D721Med (cell line): Measurements from ENCODE around the gene FERMT1.
A peak's percentile ranks its signal among the peaks of the same experiment; 100 is the strongest.

ENCODE experiments used
- DNase-seq: peaks from one replicate; pipeline ENCODE4 v3.0.0; 2011; ENCODE audit warnings: low spot score; ENCODE audit not compliant: insufficient read length
- FAIRE-seq: peaks from 2 replicates; lab custom pipeline; 2011; peaks lifted over from hg19 to GRCh38; lab: Jason Lieb, UNC
- CTCF ChIP-seq: IDR thresholded peaks from 2 replicates; pipeline ENCODE4 v1.5.1; 2012; ENCODE audit warnings: mild to moderate bottlenecking, control low read depth; ENCODE audit not compliant: insufficient read depth; ENCODE audit errors: missing control alignments

Gene FERMT1

GRCh38 chr20:6157345-6157744, 34.5 kb upstream of the FERMT1 start:
- DNase-seq = no peak
- TF ChIP-seq CTCF = no peak
- FAIRE-seq = no peak

GRCh38 chr20:6152777-6153176, 29.9 kb upstream of the FERMT1 start:
- no peak for FAIRE-seq

GRCh38 chr20:6148073-6148472, 25.2 kb upstream of the FERMT1 start:
- DNase-seq = no peak
- TF ChIP-seq CTCF = no peak
- no peak for FAIRE-seq

More at GRCh38 chr20:6152777-6153176, 29.9 kb upstream of the FERMT1 start:
- no peak for TF ChIP-seq CTCF
- DNase-seq = no peak

DNA sequence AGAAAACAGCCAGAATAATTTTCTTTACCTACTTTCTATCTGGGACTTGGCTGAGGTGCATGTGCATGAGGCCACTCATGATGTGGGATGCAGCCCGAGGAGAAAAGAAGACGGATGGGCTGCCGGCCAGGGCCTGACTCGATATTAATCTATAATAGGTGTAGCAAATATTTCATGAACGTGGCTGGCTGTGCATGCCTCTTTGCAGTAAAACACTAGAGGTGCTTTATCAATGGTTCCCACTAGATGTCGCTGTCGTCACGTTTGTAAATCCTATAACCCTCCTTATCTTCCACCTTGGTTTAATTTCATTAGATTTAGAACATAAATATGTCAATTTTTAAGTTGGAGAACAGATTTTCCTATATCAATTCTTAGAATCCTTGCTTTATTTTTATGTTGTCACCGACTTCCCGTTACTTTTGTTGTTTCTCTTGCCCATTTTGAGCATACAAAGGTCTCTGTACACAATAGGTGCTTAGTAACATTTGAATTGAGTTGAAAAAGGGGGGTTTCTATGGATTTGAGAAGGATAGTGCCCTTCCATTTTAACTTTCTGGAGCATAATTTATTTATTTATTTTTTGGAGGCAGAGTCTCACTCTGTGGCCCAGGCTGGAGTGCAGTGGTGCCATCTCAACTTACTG, 19.6 kb upstream of the FERMT1 start:
- TF ChIP-seq CTCF = peak; percentile 78
- DNase-seq (peak; percentile 21), FAIRE-seq (no peak)

DNA sequence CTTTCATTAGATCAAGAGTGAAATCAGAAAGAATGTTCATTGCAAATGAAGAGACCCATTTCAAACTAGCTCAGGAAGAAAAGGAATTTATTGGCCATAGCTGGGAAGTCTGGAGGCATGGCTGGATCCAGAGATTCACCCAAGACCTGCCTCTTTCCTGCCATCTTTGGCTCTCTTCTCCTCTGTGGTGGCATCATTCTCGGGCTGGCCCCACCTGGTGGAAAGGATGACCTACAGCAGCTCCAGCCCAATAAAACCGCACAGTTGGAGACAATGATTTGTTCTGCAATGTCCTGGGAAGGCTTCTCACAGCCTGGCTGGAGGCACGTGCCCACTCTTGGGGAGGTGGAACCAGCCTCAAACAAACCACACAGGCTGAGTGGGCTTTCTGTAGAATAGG, 18.1 kb upstream of the FERMT1 start:
- FAIRE-seq (no peak), DNase-seq (no peak)
- TF ChIP-seq CTCF = no peak

DNA sequence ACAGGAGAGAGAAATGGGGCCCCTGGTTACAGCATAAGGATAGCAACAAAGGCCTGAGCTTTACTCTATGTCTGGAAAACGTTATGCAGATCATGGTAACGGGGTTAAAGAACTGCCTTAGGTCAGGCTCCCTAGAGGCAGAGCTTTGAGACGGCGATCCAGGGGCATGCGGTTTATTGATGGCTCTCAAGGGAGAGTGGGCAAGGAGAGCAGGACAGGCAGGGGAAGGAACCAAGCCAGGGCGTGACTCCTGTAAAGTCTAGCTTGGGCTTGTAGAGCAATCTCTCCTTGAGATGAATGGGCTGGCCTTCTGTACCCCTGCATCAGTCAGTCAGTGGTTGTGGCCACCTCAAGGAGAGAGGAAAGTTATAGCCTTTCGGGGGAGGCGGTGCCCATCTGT, 12.5 kb upstream of the FERMT1 start:
- no peak for FAIRE-seq
- TF ChIP-seq CTCF = no peak
- DNase-seq = no peak

- DNase-seq (no peak), FAIRE-seq (no peak)
- no peak for TF ChIP-seq CTCF
These were observed 11.8 kb upstream of the FERMT1 start for GRCh38 chr20:6134592-6134991.
